Measurements from ENCODE around the gene FLYWCH1.
A peak's percentile ranks its signal among the peaks of the same experiment; 100 is the strongest.

FLYWCH1 gene

DNA sequence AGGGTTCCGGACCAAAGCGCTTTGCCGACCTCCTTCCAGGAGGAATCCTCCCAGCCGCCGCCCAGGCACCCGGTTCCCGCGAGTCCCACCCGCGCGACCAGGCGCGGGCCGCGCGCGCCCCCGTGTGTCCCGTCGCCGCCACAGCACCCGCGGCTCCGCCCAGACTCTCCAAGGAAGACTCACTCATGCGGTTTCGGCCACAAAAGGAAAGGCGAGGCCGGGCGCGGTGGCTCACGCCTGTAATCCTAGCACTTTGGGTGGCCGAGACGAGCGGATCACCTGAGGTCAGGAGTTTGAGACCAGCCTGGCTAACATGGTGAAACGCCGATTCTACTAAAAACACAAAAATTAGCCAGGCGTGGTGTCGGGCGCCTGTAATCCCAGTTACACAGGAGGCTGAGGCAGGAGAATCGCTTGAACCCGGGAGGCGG is 72.0 kb downstream of the FLYWCH1 start:
- DNase-seq (ENCODE audit: low spot score): peak; percentile 72

DNA sequence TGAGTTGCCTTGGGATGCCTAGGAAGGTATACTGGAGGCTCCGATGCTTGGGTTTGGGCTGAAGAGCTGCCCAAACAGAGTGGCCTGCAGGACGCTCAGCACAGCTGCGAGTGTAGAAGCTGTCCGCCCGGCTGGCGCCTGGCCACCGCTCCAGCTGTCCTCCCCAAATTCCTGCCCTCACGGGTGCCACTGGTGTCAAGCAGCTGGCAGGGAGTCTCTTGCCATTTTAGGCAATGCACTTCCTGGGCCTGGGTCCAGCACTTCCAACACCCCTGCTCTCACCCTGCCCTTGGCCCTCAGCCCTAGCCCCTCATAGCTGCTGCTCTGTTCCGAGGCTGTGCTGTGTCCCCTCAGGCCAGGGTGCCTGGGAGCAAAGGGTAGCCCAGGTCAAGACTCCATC is 73.7 kb downstream of the FLYWCH1 start:
- no peak for DNase-seq (ENCODE audit: low spot score)

DNA sequence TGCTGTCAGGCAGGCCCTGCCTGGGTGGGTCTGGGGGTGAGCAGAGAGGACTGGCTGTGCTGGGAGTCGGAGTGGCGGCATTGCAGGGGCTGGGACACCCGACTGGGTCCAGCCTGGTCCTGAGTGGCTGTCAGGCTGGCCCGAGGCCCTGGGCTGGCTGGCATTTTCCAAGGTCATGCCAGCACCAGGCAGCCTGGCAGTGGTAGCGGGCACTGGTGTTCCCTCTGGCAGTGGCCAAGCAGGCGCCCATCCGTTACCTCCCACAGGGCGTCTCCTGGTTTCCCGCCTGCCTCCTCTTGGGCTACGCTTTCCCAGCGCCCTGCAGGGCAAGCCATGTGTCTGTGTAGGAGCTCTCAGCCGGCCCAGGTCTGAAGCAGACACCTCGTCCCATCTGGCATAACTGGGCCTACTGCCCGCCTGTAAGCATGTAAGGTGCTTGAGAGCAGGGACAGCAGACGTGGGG is 74.2 kb downstream of the FLYWCH1 start:
- no peak for DNase-seq (ENCODE audit: low spot score)

DNA sequence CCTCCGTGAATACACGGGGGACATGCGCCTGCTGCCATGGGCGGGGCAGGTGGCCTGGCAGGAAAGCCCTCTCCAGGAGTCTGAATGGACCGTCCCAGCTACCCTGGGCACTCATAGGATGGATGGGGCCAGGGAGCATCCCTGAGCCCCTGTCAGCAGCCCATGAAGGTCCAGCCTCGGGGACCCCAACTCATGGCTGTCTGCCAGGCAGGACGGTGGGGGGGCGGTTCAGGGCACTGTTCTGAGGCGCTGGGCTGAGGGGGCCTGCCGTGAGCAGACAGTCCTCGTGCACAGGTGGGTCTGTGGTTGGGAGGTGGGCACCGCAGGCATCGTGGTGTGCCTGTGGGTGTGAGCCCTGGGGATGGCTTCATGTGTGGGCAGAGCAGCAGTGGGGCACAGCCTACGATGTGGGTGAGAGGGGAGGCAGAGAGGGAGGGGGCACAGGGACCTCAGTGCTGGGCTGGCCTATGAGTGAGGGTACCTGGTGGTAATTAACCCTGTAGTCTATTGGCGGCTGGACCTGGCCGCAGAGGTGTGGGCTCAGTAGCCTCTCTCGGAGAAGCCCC is 75.0 kb downstream of the FLYWCH1 start:
- no peak for DNase-seq (ENCODE audit: low spot score)

DNA sequence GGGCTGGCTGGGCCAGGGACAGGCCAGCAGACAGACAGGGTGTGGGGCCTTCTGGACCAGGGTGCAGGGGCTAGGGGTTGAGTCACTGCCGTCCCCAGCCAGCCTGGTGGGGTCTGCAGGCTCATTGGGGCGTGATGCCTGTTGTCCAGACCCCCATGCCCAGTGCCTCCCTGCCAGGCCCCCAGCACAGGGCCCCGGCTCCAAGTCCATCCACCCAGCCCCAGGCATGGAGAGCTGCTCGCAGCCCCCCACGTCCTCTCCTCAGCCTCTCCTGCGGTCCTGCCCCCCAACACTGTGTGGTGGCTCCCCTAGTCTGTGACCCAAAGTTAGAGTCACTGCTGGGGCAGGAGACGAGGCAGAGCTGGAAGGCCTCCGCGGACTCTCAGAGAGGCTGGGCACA is 75.6 kb downstream of the FLYWCH1 start:
- DNase-seq (ENCODE audit: low spot score): no peak

DNA sequence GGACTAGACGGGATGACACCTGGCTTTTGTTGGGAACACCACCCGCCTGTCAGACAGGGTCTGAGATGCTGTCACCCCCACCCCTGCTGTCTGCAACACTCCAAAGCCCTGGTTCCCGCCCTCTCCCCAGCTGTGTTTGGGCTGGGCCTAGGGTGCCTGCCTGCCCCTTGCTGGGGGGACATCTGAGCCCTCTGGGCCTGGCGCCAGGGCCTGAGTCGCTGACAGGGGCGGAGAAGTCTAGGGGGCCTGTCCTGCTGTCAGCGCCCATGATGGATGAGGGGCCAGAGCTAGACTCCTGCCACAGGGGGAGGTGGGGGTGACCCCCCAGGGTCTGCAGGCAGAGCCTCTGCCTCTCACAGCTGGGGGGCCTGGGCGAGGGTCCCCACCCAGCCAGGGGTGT is 76.1 kb downstream of the FLYWCH1 start:
- no peak for DNase-seq (ENCODE audit: low spot score)

DNA sequence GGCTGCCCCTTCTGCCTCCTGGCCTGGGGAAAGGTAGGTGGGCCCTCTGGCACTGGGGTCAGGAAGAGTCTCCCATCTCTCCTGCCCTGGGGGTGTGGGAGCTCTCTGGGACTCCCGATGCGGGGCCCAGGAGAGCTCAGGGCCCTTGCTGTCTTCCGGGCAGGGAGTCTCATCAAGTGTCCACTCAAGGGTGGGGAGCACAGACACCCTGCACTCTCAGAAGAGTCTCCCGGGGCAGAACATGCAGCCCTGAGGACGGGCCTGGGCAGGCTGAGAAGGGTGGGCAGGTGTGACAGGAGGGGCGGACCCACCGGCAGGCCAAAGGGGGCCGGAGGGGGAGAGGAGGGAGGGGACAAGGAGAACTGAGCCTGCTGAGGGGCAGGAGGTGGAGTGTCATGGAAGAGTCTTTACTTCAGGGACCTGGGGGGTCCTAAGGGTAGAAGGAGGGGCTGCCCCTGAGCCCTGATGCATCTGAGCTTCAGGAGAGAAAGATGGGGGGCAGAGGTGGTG is 76.9 kb downstream of the FLYWCH1 start:
- DNase-seq (ENCODE audit: low spot score): no peak

DNA sequence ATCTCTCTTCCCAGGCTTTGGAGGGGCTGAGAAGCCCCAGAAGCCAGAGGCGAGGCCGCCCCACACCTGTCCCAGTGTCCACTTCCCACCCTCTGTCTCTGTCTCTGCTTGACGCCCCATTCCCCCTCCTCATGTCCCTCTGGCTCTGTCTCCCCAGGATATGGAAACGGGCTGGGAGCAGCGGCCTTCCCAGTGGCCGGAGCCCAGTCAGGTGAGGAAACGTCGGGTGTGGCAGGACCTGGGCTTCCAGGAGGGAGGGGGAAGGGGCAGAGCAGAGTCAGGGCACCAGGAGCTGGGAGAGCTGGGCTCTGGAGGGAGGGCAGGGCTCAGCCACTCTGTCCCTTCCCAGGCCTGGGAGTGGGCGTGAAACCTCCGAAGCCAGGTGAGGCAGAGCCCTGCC is 79.2 kb downstream of the FLYWCH1 start:
- peak; percentile 74 for DNase-seq (ENCODE audit: low spot score)

DNA sequence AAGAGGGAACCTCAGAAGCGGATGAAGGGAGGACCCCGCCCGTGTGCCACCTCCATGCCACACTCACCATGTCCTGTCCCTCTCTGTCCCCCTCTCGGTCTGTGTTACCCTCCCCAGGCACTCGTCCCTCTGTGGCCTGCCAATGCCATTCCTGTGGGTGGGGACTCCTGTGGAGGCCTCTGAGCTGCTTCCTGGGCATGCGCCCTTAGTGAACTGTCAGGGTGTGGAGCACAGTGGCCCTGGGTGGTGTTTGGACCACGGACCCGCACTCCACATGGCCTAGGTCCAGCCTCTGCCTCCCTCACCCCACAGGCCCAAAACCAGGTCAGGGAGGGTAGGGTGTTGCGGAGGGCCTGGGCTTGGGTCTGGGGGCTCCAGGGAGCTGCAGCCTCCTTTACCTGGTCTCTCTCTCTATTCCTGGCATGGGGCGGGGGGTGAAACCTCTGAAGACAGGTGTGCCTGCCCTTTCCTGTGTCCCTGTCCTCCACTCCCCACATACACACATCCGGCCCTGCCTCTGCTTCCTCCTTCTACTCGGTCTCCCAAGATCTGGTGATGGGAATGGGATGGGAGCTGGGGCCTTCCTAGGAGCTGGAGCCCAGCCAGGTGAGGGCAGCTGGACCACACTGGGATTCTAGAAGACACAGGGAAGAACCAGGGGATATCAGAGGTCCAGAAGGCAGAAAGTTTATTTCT is 80.0 kb downstream of the FLYWCH1 start:
- DNase-seq (ENCODE audit: low spot score): peak; percentile 78

DNA sequence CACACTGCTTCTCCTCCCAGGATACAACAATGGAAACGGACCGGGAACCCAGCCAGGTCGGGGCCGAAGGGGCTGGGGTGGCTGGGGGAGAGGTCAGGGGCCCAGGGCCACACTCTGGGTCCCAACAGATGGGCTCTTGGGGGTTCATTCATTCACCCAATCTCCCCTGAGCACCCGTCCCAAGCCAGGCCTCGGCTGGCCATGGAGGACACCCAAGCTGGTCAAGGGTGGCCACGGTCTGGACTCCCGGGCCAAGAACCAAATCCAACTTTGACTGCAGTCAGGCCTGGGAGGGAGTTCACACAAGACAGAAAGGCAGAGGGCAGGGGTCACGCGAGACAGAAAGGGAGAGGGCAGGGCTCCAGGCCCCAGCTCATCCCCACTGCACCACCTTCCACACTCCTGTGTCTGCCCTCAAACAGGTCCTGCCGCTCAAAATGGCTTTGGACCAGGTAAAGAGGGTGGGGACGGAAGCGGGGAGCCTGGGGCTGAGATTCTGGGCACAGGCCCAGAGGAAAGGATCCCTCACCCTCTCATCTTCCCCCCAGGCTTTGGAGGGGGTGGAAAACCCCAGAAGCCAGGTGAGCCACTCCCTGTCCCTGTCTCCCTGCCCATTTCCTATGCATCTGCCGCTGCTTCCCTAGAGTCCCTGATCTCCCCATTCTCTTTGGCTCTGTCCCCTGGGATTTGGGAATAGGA is 80.8 kb downstream of the FLYWCH1 start:
- no peak for DNase-seq (ENCODE audit: low spot score)

DNA sequence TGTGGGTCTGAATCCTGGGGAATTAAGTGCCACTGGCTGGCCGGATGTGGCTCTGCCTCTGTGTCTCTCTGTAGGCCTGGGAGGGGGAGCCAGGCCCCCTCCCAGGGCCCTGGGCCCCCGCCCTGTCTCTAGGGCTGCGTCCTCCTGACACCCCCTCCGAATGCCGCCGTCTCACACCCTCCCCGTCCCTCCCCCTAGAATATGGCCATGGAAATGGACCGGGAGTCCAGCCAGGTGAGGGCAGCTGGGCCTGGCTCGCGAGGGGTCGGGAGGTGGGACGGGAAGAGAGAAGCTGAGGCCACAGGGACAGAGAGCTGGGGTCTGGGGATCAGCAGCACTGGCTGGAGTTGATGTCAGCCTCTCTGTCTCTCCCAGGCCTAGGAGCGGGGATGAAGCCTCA is 84.6 kb downstream of the FLYWCH1 start:
- DNase-seq (ENCODE audit: low spot score): no peak

DNA sequence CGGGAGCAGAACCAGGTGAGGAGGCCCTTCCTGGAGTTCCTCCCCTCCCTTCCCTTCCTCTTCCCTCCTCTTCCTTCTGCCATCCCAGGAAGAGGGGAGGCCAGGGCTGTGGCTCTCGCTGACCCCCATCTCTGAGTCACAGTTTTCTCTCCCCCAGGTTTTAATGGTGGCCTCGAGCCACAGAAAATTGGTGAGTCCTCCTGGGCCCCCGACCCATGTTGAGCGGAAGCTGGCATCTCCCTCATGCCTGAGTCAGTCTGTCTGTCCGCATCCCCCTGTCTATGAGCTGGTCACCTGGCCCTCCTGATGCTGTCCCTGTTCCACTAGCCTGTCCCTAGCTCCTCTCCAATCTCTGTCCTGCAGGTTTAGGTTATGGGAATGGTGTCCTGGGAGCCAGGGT is 88.2 kb downstream of the FLYWCH1 start:
- no peak for DNase-seq (ENCODE audit: low spot score)

DNA sequence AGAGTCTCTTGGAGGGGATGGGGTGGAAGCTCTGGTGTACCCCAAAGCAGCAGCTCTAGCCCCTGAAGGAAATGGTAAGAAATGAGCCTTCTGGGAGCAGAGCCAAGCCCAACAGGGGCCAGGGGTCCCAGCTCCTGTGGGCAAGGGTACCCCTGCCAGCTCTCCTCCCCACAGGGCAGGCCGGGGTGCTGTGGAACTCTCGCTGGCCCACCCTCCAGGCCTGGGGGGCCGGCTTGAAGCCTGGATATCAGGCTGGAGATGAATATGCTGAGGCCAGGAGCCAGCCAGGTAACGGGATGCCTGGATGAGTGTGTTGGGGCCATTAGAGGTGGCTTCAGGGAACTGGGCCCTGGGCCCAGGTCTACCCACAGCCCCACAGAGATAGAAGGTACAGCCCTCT is 88.8 kb downstream of the FLYWCH1 start:
- no peak for DNase-seq (ENCODE audit: low spot score)

Measured in SW480 (cell line).